Activated naive CD4-positive, alpha-beta T cell treated with anti-CD3 and anti-CD28 coated beads for 36 hours (primary cell): ENCODE data around the gene GPC6. TPM values are rescaled to one million over a fixed set of nuclear protein-coding genes. Genes with fewer than 3 reads are reported as not detected.

Experiments used
- CTCF ChIA-PET: fragments of 350-600 bp; sonication (Branson Sonifier 250); formaldehyde crosslinking; loops from one replicate; lab custom pipeline; 2021; ENCODE audit warnings: antibody characterized with exemption; lab: Charles Lee
- DNase-seq: peaks from one replicate; pipeline ENCODE4 v3.0.0-alpha.2; 2020
- H3K27ac Mint-ChIP-seq: one replicate; pipeline ENCODE4 v1.8.0; 2021; ENCODE audit warnings: mild to moderate bottlenecking, mixed read lengths
- H3K27me3 Mint-ChIP-seq: one replicate; pipeline ENCODE4 v1.8.0; 2021; ENCODE audit warnings: low read depth, mixed read lengths
- H3K36me3 Mint-ChIP-seq: one replicate; pipeline ENCODE4 v1.8.0; 2021; ENCODE audit warnings: low read depth, mixed read lengths
- H3K4me1 Mint-ChIP-seq: one replicate; pipeline ENCODE4 v1.8.0; 2021; ENCODE audit warnings: low read depth, mixed read lengths
- H3K4me3 Mint-ChIP-seq: one replicate; pipeline ENCODE4 v1.8.0; 2021; ENCODE audit warnings: mild to moderate bottlenecking, moderate library complexity, mixed read lengths
- H3K9me3 Mint-ChIP-seq: one replicate; pipeline ENCODE4 v1.8.0; 2021; ENCODE audit warnings: mixed read lengths
- intact Hi-C: fragments of 100-400 bp; cut with micrococcal nuclease; formaldehyde crosslinking; loops from one replicate; pipeline ENCODE4 v1.15.1; 2023
- total RNA-seq, 2 experiments: library from RNA; stranded (reverse); gene quantifications; one replicate each; pipeline ENCODE4 v1.2.3, GENCODE V29; 2021

Gene GPC6
- total RNA-seq, 2 experiments from 2014 or later = not detected

- Mint-ChIP-seq H3K9me3 (no peaks in the 10 kb centered on the region), H3K27me3 (peaks cover 3% of the 10 kb centered on the region), H3K36me3 (no peaks in the 10 kb centered on the region), H3K4me3 (no peak overlapping the region), H3K4me1 (no peaks in the 10 kb centered on the region), H3K27ac (no peak overlapping the region)
- CTCF ChIA-PET = no interaction called here
- intact Hi-C loops = no loop called here
- no peak for DNase-seq
Measured at GRCh38 chr13:93686399-93686798, 459.8 kb downstream of the GPC6 start.

DNA sequence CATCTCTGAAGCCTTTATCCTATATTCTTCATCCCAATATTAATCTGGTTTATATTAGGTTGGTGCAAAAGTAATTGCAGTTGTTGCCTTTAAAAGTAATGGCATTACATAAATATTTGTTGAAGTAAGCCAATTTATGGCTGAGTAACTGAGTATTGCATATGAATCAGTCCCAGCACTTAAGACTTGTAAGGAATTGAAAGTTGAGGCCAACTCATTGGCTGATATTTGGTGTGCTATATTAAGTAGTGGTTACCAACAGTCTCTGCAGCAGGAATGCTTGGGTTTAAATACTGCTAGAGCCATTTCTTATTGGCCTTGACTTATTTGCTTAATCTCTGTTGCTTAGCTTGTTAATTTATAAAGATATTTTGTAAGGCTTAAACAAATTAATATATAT is 460.7 kb downstream of the GPC6 start:
- H3K27me3 Mint-ChIP-seq = peaks cover 3% of the 10 kb centered on the region
- no peak for DNase-seq
- H3K36me3 Mint-ChIP-seq = no peaks in the 10 kb centered on the region
- no peaks in the 10 kb centered on the region for H3K4me1 Mint-ChIP-seq
- H3K9me3 Mint-ChIP-seq = no peaks in the 10 kb centered on the region
- intact Hi-C loops = no loop called here
- H3K27ac Mint-ChIP-seq = no peak overlapping the region
- CTCF ChIA-PET = no interaction called here
- H3K4me3 Mint-ChIP-seq = no peak overlapping the region

DNA sequence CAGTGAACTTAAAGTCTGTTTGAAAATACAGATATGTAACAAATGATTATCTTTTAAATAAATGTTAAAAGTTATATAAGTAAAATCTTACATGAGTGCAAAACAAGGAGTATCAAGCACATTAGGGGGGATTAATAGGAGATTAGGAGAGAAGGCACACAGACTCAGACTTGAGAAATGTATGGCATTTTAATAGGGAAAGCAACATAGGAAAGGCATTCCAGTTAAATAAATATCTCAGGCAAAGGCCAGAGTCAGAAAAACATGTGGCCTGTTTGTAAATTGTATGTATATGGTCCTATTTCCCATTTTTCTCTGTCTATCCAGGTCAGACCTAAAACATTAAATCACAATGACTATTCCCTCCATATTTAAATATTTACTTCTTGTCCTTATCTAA is 462.7 kb downstream of the GPC6 start:
- Mint-ChIP-seq H3K36me3 (no peaks in the 10 kb centered on the region), H3K4me1 (no peaks in the 10 kb centered on the region), H3K27me3 (peaks cover 3% of the 10 kb centered on the region), H3K4me3 (no peak overlapping the region), H3K27ac (no peak overlapping the region), H3K9me3 (no peaks in the 10 kb centered on the region)
- DNase-seq = no peak
- intact Hi-C loops = no loop called here
- CTCF ChIA-PET = no interaction called here

GRCh38 chr13:93690139-93690538 is 463.5 kb downstream of the GPC6 start:
- Mint-ChIP-seq H3K9me3 (no peaks in the 10 kb centered on the region), H3K4me3 (no peak overlapping the region), H3K27ac (no peak overlapping the region), H3K27me3 (peaks cover 3% of the 10 kb centered on the region), H3K36me3 (no peaks in the 10 kb centered on the region), H3K4me1 (no peaks in the 10 kb centered on the region)
- CTCF ChIA-PET = no interaction called here
- DNase-seq = no peak
- intact Hi-C loops = no loop called here

DNA sequence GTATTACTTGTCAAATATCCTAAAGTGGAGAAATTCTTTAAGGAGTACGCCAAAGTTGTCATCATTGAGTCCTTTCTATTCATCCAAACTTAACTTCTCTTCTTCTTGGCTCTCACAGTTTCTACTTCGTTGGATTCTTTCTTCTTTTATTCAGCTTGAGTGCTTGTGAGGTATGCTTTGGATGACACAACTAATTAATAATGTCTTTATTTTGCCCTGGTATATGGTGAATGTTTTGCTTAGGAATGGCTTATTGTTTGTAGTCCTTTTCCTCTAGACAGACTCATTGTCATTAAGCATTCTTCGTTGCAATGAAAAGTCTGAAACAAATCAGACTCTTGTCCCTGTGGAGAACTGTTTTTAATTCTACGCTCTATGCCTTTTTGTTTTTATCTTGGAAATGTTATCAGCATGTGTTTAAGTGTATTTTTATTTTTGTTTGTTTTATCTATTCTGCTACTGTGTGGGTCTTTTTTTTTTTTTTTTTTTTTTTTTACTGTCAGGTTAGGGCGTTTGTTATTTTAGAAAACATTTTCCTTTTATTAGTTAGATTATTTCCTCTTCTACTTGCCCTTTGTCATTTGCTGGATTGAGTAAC is 471.5 kb downstream of the GPC6 start:
- H3K4me3 Mint-ChIP-seq = no peak overlapping the region
- H3K9me3 Mint-ChIP-seq = no peaks in the 10 kb centered on the region
- CTCF ChIA-PET = no interaction called here
- no peak overlapping the region for H3K27ac Mint-ChIP-seq
- peaks cover 5% of the 10 kb centered on the region for H3K27me3 Mint-ChIP-seq
- H3K4me1 Mint-ChIP-seq = no peaks in the 10 kb centered on the region
- H3K36me3 Mint-ChIP-seq = no peaks in the 10 kb centered on the region
- intact Hi-C loops = no loop called here
- DNase-seq = no peak

GRCh38 chr13:93700115-93700514 is 473.5 kb downstream of the GPC6 start:
- DNase-seq = no peak
- Mint-ChIP-seq H3K27ac (no peak overlapping the region), H3K9me3 (no peaks in the 10 kb centered on the region), H3K4me1 (no peaks in the 10 kb centered on the region), H3K4me3 (no peak overlapping the region), H3K36me3 (no peaks in the 10 kb centered on the region), H3K27me3 (peaks cover 5% of the 10 kb centered on the region)
- intact Hi-C loops = no loop called here
- CTCF ChIA-PET = no interaction called here

DNA sequence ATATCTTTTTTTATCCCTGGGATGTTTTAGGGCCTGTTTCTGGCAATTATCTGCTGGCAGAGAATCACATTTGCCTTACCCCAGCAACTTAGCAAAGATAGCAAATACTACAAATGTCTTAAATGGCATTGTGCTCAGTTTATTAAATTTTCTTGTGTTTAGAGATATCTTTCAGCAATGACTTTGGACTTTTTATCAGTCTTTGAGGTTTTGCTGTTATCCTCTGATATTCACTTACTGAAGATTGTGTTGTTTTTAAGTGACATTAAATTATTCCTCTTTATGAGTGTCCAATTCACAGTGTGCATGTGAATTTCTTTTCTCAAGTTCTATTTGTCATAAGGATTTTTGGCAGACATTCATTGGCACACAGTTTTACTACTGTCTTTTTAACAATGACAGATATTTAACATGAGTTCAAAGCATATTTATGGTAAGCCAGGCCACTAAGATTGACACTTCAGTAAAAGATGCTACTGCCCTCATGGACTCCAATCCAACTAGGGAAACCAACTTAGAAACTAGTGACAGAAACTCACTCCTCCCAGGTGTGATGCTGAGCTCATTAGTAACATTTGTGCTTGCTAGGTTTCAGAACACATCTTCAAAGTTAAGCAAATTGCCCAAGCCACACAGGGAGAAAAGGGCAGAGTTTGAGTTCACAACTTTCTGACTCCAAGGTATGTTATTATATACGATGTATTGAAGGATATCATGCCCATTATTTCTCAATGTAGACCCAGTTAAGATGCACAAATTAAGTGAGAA is 481.9 kb downstream of the GPC6 start:
- peaks cover 1% of the 10 kb centered on the region for H3K9me3 Mint-ChIP-seq
- intact Hi-C loops = no loop called here
- H3K27me3 Mint-ChIP-seq = no peaks in the 10 kb centered on the region
- no peaks in the 10 kb centered on the region for H3K36me3 Mint-ChIP-seq
- CTCF ChIA-PET = no interaction called here
- H3K4me3 Mint-ChIP-seq = no peak overlapping the region
- DNase-seq = no peak
- no peaks in the 10 kb centered on the region for H3K4me1 Mint-ChIP-seq
- no peak overlapping the region for H3K27ac Mint-ChIP-seq

GRCh38 chr13:93709506-93710244 is 483.1 kb downstream of the GPC6 start:
- H3K4me3 Mint-ChIP-seq = no peak overlapping the region
- H3K36me3 Mint-ChIP-seq = no peaks in the 10 kb centered on the region
- intact Hi-C loops = no loop called here
- CTCF ChIA-PET = no interaction called here
- no peak overlapping the region for H3K27ac Mint-ChIP-seq
- H3K9me3 Mint-ChIP-seq = peaks cover 11% of the 10 kb centered on the region
- no peaks in the 10 kb centered on the region for H3K27me3 Mint-ChIP-seq
- no peak for DNase-seq
- H3K4me1 Mint-ChIP-seq = no peaks in the 10 kb centered on the region

DNA sequence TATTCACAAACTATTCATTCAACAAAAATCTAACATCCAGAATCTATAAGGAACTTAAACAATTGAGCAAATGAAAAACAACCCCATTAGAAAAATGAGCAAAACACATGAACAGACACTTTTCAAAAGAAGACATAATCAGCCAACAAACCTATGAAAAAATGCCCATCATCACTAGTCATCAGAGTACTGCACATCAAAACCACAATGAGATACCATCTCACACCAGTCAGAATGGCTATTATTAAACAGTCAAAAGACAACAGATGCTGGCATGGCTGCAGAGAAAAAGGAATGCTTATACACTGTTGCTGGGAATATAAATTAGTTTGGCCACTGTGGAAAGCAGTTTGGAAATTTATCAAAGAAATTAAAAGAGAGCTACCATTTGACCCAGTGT is 487.6 kb downstream of the GPC6 start:
- no peaks in the 10 kb centered on the region for H3K36me3 Mint-ChIP-seq
- CTCF ChIA-PET = no interaction called here
- H3K27ac Mint-ChIP-seq = no peak overlapping the region
- no peaks in the 10 kb centered on the region for H3K27me3 Mint-ChIP-seq
- no peak for DNase-seq
- H3K4me1 Mint-ChIP-seq = no peaks in the 10 kb centered on the region
- H3K9me3 Mint-ChIP-seq = peaks cover 15% of the 10 kb centered on the region
- intact Hi-C loops = no loop called here
- no peak overlapping the region for H3K4me3 Mint-ChIP-seq

- intact Hi-C loops = no loop called here
- Mint-ChIP-seq H3K4me1 (no peaks in the 10 kb centered on the region), H3K36me3 (no peaks in the 10 kb centered on the region), H3K4me3 (no peak overlapping the region), H3K9me3 (peaks cover 16% of the 10 kb centered on the region), H3K27ac (no peak overlapping the region), H3K27me3 (no peaks in the 10 kb centered on the region)
- CTCF ChIA-PET = no interaction called here
- DNase-seq = no peak
Measured at GRCh38 chr13:93715866-93716265, 489.3 kb downstream of the GPC6 start.

DNA sequence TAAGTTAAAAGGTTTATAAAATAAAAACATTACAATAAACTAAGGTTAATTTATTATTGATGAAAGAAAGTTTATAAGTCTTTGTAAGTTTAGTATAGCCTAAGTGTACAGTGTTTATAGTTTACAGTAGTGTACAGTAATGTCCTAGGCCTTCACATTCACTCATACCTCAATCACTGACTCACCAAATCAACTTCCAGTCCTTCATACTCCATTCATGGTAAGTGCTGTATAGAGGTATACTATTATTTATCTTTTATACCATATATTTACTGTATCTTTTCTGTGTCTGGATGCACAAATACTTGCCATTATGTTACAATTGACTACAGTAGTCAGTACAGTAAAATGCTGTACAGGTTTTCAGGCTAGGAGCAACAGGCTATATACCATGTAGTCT is 490.0 kb downstream of the GPC6 start:
- Mint-ChIP-seq H3K9me3 (peaks cover 16% of the 10 kb centered on the region), H3K36me3 (no peaks in the 10 kb centered on the region), H3K27ac (no peak overlapping the region), H3K27me3 (no peaks in the 10 kb centered on the region), H3K4me3 (no peak overlapping the region), H3K4me1 (no peaks in the 10 kb centered on the region)
- CTCF ChIA-PET = no interaction called here
- no peak for DNase-seq
- intact Hi-C loops = no loop called here

GRCh38 chr13:93721483-93721882 is 494.9 kb downstream of the GPC6 start:
- DNase-seq = no peak
- H3K9me3 Mint-ChIP-seq = peaks cover 1% of the 10 kb centered on the region
- H3K4me1 Mint-ChIP-seq = no peaks in the 10 kb centered on the region
- H3K27me3 Mint-ChIP-seq = peaks cover under 1% of the 10 kb centered on the region
- intact Hi-C loops = no loop called here
- H3K4me3 Mint-ChIP-seq = no peak overlapping the region
- CTCF ChIA-PET = no interaction called here
- no peak overlapping the region for H3K27ac Mint-ChIP-seq
- H3K36me3 Mint-ChIP-seq = no peaks in the 10 kb centered on the region

DNA sequence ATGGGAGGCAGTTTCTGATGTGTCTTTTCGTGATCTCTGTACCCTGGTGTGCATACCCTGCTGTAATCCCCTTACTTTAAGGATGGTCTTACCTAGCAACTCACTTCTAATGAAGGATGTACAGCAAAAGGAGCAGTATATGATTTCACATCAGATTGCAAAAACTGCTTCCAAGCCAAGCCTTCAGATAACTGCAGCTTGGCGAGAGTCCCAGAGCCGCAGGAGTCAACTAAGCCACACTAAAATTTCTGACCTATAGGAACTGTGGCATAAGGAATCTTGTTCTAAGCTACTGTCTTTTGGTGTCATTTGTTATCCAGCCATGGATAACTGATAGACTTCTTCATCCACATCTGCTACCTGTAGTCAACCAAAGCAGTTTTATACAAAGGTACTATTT is 496.7 kb downstream of the GPC6 start:
- Mint-ChIP-seq H3K9me3 (peaks cover 1% of the 10 kb centered on the region), H3K27me3 (peaks cover 4% of the 10 kb centered on the region), H3K36me3 (no peaks in the 10 kb centered on the region), H3K27ac (no peak overlapping the region), H3K4me3 (no peak overlapping the region), H3K4me1 (no peaks in the 10 kb centered on the region)
- no peak for DNase-seq
- CTCF ChIA-PET = no interaction called here
- intact Hi-C loops = no loop called here
